Naive thymus-derived CD4-positive, alpha-beta T cell (primary cell): Measurements from ENCODE around the gene RUNX3. TPM values are rescaled to one million over a fixed set of nuclear protein-coding genes. Genes with fewer than 3 reads are reported as not detected.

Experiments
- ATAC-seq: fragments of 150-1000 bp; cut with Tn5 transposase; 2 replicates; pipeline ENCODE4 v1.10.0; 2021; ENCODE audit warnings: mild to moderate bottlenecking, moderate library complexity
- CTCF ChIA-PET: fragments of 350-600 bp; sonication (Branson Sonifier 250); formaldehyde crosslinking; loops from one replicate; lab custom pipeline; 2021; ENCODE audit warnings: antibody characterized with exemption; lab: Charles Lee
- POLR2A ChIA-PET: fragments of 350-600 bp; sonication (Branson Sonifier 250); formaldehyde crosslinking; loops from one replicate; lab custom pipeline; 2021; ENCODE audit warnings: antibody characterized with exemption, inconsistent platforms; lab: Charles Lee
- DNase-seq, 9 donors: peaks; one replicate each; pipeline versions ENCODE4 v3.0.0 to v3.0.0-alpha.2; 2020 to 2022; ENCODE audit warnings: mixed read lengths in 1 of 9
- H3K27ac ChIP-seq: one replicate; pipeline ENCODE4 v1.7.0; 2013; ENCODE audit warnings: mild to moderate bottlenecking, low read depth, low read length, moderate library complexity
- H3K27me3 ChIP-seq, 2 donors: one replicate each; pipeline ENCODE4 v1.7.0; 2013; ENCODE audit warnings: low read length in 2 of 2, mild to moderate bottlenecking in 2 of 2, moderate library complexity in 2 of 2; ENCODE audit not compliant: control insufficient read depth in 2 of 2, insufficient read depth in 2 of 2
- H3K36me3 ChIP-seq, 3 experiments: 1 replicate in 2 of 3; 2 replicates in 1 of 3; pipeline ENCODE4 v1.7.0; 2013; ENCODE audit warnings: low read length in 3 of 3, mild to moderate bottlenecking in 3 of 3, moderate library complexity in 1 of 3; ENCODE audit not compliant: insufficient read depth in 3 of 3, control insufficient read depth in 2 of 3
- H3K4me1 ChIP-seq, 2 donors: one replicate each; pipeline ENCODE4 v1.7.0; 2013; ENCODE audit warnings: low read length in 2 of 2, mild to moderate bottlenecking in 2 of 2, moderate library complexity in 1 of 2; ENCODE audit not compliant: control insufficient read depth in 2 of 2, insufficient read depth in 2 of 2
- H3K4me3 ChIP-seq: 2 replicates; pipeline ENCODE4 v1.7.0; 2013; ENCODE audit warnings: mild to moderate bottlenecking, low read length
- H3K9me3 ChIP-seq, 3 experiments: 1 replicate in 2 of 3; 2 replicates in 1 of 3; pipeline ENCODE4 v1.7.0; 2013; ENCODE audit warnings: low read length in 3 of 3; ENCODE audit not compliant: control insufficient read depth in 2 of 3
- H3K27ac Mint-ChIP-seq, 9 donors: one replicate each; pipeline ENCODE4 v1.8.0; 2020 to 2022; ENCODE audit warnings: mixed read lengths in 9 of 9, mild to moderate bottlenecking in 8 of 9, moderate library complexity in 5 of 9, inconsistent platforms in 2 of 9
- H3K27me3 Mint-ChIP-seq, 5 donors: one replicate each; pipeline ENCODE4 v1.8.0; 2021 to 2022; ENCODE audit warnings: mixed read lengths in 5 of 5, mild to moderate bottlenecking in 1 of 5
- H3K36me3 Mint-ChIP-seq, 5 donors: one replicate each; pipeline ENCODE4 v1.8.0; 2020 to 2022; ENCODE audit warnings: mixed read lengths in 5 of 5, mild to moderate bottlenecking in 3 of 5, inconsistent platforms in 1 of 5
- H3K4me1 Mint-ChIP-seq, 7 donors: one replicate each; pipeline ENCODE4 v1.8.0; 2020 to 2022; ENCODE audit warnings: mixed read lengths in 7 of 7, mild to moderate bottlenecking in 3 of 7, inconsistent platforms in 1 of 7
- H3K4me3 Mint-ChIP-seq, 10 donors: one replicate each; pipeline ENCODE4 v1.8.0; 2020 to 2022; ENCODE audit warnings: mild to moderate bottlenecking in 10 of 10, mixed read lengths in 10 of 10, moderate library complexity in 6 of 10, inconsistent platforms in 2 of 10
- H3K9me3 Mint-ChIP-seq, 11 donors: one replicate each; pipeline ENCODE4 v1.8.0; 2020 to 2022; ENCODE audit warnings: mixed read lengths in 11 of 11, mild to moderate bottlenecking in 4 of 11, inconsistent platforms in 1 of 11, moderate library complexity in 1 of 11
- intact Hi-C, 2 donors: fragments of 100-400 bp; cut with micrococcal nuclease; formaldehyde crosslinking; loops; one replicate each; pipeline ENCODE4 v1.15.1; 2023
- polyA plus RNA-seq, 2 donors: library from polyadenylated mRNA; unstranded; fragments of 300-500 nt; fragmentation: Illumina TruSeq; gene quantifications; one replicate each; pipeline ENCODE4 v1.2.3, GENCODE V29; 2021
- total RNA-seq, 6 experiments: library from RNA in 5 of 6; stranded (reverse) in 5 of 6; gene quantifications; 1 replicate in 5 of 6; 2 replicates in 1 of 6; pipeline ENCODE4 v1.2.3 and lab custom pipeline; 2021 to 2026

The RUNX3 gene
- total and polyA plus RNA-seq, 7 experiments from 2014 or later = 14.2 to 135 (median 74.8) TPM

- Histone ChIP-seq H3K27me3 (no peaks in the 10 kb centered on the region), H3K4me3 (no peak overlapping the region), H3K36me3 (no peaks in the 10 kb centered on the region), H3K4me1 (peaks cover 0 to 7% of the 10 kb centered on the region in 2 donors), H3K27ac (no peak overlapping the region), H3K9me3 (no peaks in the 10 kb centered on the region)
- H3K9me3 Mint-ChIP-seq = no peaks in the 10 kb centered on the region
- H3K27ac Mint-ChIP-seq = no peak overlapping the region
- ATAC-seq (no peak), DNase-seq (no peak)
- H3K36me3 Mint-ChIP-seq = no peaks in the 10 kb centered on the region
- H3K4me3 Mint-ChIP-seq = no peak overlapping the region
- peaks cover 0 to 30% (median 0%) of the 10 kb centered on the region in 5 donors for H3K27me3 Mint-ChIP-seq
- H3K4me1 Mint-ChIP-seq = peaks cover 0 to 30% (median 11%) of the 10 kb centered on the region in 7 donors
- ChIA-PET POLR2A (interaction anchor here (0.7 kb wide), 1 partner anchor 339 kb away, joined by 3 read pairs; no protein-coding TSS in a partner anchor), CTCF (no interaction called here)
- intact Hi-C loops = no loop called here
Measured at GRCh38 chr1:24873148-24873547, 56.9 kb downstream of the RUNX3 start.

- peaks cover 0 to 30% (median 0%) of the 10 kb centered on the region in 5 donors for H3K27me3 Mint-ChIP-seq
- no peaks in the 10 kb centered on the region for H3K36me3 Mint-ChIP-seq
- no peak overlapping the region for H3K4me3 Mint-ChIP-seq
- ATAC-seq = peak; percentile 42
- CTCF ChIA-PET = interaction anchor here (0.6 to 1.3 kb wide), 3 partner anchors 13 to 182 kb away, joined by 3 read pairs; no protein-coding TSS in a partner anchor
- no peaks in the 10 kb centered on the region for H3K36me3 ChIP-seq
- no peak overlapping the region for H3K4me3 ChIP-seq
- H3K27ac ChIP-seq = no peak overlapping the region
- H3K27ac Mint-ChIP-seq = no peak overlapping the region
- no peaks in the 10 kb centered on the region for H3K9me3 ChIP-seq
- peak in 1 of 9 donors; percentile 13 for DNase-seq
- POLR2A ChIA-PET = no interaction called here
- H3K27me3 ChIP-seq = no peaks in the 10 kb centered on the region
- H3K4me1 ChIP-seq = peaks cover 0 to 7% of the 10 kb centered on the region in 2 donors
- intact Hi-C loops = no loop called here
- peaks cover 0 to 35% (median 11%) of the 10 kb centered on the region in 7 donors for H3K4me1 Mint-ChIP-seq
- no peaks in the 10 kb centered on the region for H3K9me3 Mint-ChIP-seq
Measured at GRCh38 chr1:24872061-24872850, 57.8 kb downstream of the RUNX3 start.

DNA sequence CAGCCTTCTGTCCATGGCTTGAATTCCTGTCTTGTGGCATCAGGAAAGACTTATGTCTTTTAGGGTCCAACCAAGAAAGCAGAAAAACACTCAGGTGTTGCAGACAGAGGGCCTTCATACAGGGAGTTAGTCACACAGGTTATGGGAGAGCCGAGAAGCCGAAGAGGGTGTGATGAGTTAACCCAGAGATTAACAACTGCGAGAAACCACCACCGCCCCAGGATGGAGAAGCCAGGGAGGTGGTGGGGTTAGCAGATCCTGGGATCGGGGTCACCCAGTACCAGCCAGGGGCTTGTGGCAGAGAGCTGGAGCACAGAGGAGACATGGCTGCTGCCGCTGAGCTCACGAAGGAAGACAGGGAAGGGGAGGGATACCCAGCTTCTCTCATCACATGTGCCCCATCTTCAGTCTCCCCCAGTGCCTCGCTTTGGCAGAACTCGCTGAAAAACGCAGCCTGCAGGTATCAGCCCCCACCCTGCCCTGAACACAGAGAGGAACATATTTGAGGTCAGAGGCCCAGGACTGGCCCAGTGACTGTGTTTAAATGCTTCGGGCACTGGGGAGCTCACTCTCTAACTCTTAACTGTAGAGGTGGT, 58.7 kb downstream of the RUNX3 start:
- H3K9me3 ChIP-seq = no peaks in the 10 kb centered on the region
- H3K4me3 ChIP-seq = no peak overlapping the region
- no peak overlapping the region for H3K27ac Mint-ChIP-seq
- no peaks in the 10 kb centered on the region for H3K27me3 ChIP-seq
- peaks cover 0 to 33% (median 0%) of the 10 kb centered on the region in 5 donors for H3K27me3 Mint-ChIP-seq
- ChIA-PET CTCF (interaction anchor here (1.1 to 1.3 kb wide), 2 partner anchors 14 to 22 kb away, joined by 3 read pairs; no protein-coding TSS in a partner anchor), POLR2A (no interaction called here)
- H3K36me3 Mint-ChIP-seq = no peaks in the 10 kb centered on the region
- intact Hi-C loops = no loop called here
- no peak overlapping the region for H3K27ac ChIP-seq
- no peaks in the 10 kb centered on the region for H3K36me3 ChIP-seq
- H3K4me1 ChIP-seq = peaks cover 0 to 7% of the 10 kb centered on the region in 2 donors
- H3K4me1 Mint-ChIP-seq = peaks cover 0 to 38% (median 11%) of the 10 kb centered on the region in 7 donors
- DNase-seq (peak in 1 of 9 donors; percentile 12), ATAC-seq (no peak)
- H3K9me3 Mint-ChIP-seq = no peaks in the 10 kb centered on the region
- H3K4me3 Mint-ChIP-seq = peak overlapping the region in 3 of 10 donors; percentile 12 to 21 (median 14)

DNA sequence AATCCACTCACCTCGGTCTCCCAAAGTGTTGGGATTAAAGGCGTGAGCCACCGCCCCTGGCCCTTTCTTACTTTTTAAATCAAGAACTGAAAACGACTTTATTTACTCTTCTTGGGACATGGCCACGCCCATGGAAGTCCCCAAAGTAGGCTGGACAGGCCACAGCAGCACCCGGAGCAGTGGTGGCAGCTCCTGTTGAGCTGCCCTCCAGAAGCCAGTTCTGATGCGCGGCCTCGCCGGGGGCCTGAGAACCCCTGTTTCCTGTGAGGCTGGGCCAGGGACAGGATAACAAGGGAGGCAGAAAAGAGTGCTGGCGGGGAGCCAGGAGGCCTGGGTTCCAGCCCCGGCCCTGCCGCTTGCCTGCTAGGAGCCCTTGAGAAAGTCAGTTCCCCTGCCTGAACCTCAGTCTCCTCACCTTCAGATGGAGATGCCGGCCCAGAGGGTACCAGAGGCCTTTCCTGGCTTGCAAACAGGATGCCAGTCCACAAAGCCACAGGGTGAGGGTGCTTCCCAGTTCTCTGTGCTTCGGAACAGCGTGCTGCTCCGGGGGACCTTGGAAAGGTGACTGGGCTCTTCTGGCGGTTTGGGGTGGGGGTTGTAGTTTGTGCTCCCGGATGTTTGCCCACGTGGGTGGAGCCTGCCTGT, 59.4 kb downstream of the RUNX3 start:
- H3K36me3 Mint-ChIP-seq = no peaks in the 10 kb centered on the region
- H3K4me3 Mint-ChIP-seq = peak overlapping the region in 3 of 10 donors; percentile 21 to 28 (median 25)
- no peak overlapping the region for H3K4me3 ChIP-seq
- H3K4me1 Mint-ChIP-seq = peaks cover 0 to 38% (median 11%) of the 10 kb centered on the region in 7 donors
- H3K36me3 ChIP-seq = no peaks in the 10 kb centered on the region
- H3K27me3 Mint-ChIP-seq = peaks cover 0 to 31% (median 0%) of the 10 kb centered on the region in 5 donors
- POLR2A ChIA-PET = no interaction called here
- H3K4me1 ChIP-seq = peaks cover 0 to 7% of the 10 kb centered on the region in 2 donors
- DNase-seq = peak in 4 of 9 donors; percentile 5 to 22 (median 15)
- no peaks in the 10 kb centered on the region for H3K9me3 ChIP-seq
- H3K27ac ChIP-seq = no peak overlapping the region
- H3K27ac Mint-ChIP-seq = no peak overlapping the region
- no peaks in the 10 kb centered on the region for H3K27me3 ChIP-seq
- intact Hi-C loops = no loop called here
- ATAC-seq = peak; percentile 24
- CTCF ChIA-PET = no interaction called here
- H3K9me3 Mint-ChIP-seq = no peaks in the 10 kb centered on the region

DNA sequence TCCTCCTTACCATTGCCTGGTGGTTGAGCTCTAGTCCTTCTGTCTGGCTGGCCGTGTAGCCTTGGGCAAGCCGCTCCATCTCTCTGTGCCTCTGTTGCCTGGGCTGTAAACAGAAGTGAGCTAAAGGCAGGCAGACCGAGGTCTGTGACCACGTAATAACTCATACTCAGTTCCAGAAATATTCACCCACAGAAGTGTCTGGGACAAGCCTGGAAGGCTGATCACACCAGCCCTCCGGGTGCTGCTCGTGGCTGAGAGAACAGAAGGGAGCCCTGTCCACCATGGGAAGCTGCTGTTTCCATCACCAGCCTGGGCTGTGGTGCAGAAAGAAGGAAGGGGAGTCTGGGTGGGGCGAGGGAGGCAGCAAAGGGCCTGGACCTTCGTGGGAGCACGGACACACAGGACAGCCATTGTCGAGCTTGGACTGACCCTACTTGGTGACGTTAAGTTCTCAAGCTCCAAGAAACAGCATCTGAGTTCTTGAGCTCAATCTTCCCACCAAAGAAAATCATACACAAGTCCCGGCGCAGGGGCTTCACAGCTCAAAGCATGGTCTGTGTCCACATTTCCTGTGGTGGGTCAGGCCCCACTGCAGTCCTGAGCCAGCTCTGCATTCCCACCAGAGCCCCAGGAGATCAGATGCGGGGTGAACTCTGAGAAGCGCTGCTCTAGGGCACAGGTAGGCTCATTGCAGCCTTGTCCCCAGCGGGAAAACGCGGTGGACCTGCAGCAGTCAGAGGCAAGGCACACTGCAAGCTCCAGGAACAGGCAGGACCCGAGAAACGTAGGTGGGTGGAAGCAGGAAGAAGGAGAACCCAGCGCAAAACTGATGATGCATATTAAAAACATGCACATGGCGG, 61.8 kb downstream of the RUNX3 start:
- no peak for ATAC-seq
- intact Hi-C loops = no loop called here
- Histone ChIP-seq H3K27ac (no peak overlapping the region), H3K9me3 (no peaks in the 10 kb centered on the region), H3K4me3 (no peak overlapping the region), H3K36me3 (no peaks in the 10 kb centered on the region), H3K4me1 (peaks cover 0 to 7% of the 10 kb centered on the region in 2 donors), H3K27me3 (no peaks in the 10 kb centered on the region)
- DNase-seq = peak in 1 of 9 donors; percentile 13
- H3K4me1 Mint-ChIP-seq = peaks cover 0 to 44% (median 11%) of the 10 kb centered on the region in 7 donors
- POLR2A ChIA-PET = no interaction called here
- no peaks in the 10 kb centered on the region for H3K9me3 Mint-ChIP-seq
- H3K27me3 Mint-ChIP-seq = peaks cover 0 to 34% (median 0%) of the 10 kb centered on the region in 5 donors
- no peaks in the 10 kb centered on the region for H3K36me3 Mint-ChIP-seq
- H3K4me3 Mint-ChIP-seq = no peak overlapping the region
- peak overlapping the region in 1 of 9 donors; percentile 45 for H3K27ac Mint-ChIP-seq
- CTCF ChIA-PET = interaction anchor here (0.9 to 1.5 kb wide), 2 partner anchors 11 to 29 kb away, joined by 4 read pairs; no protein-coding TSS in a partner anchor
